ENCODE measurements around the gene FANCC. TPM values are rescaled to one million over a fixed set of nuclear protein-coding genes. Genes with fewer than 3 reads are reported as not detected.

FANCC gene
- total and polyA plus RNA-seq, 2 experiments from 2014 or later: 13.1 to 15.6 TPM

- H3K27me3 ChIP-seq: no peaks in the 10 kb centered on the region
- peaks cover 5% of the 10 kb centered on the region for H4K20me1 ChIP-seq (ENCODE audit: insufficient read depth, poor library complexity, severe bottlenecking)
- no peaks in the 10 kb centered on the region for H3K9me2 ChIP-seq (replicated peaks; ENCODE audit: insufficient read depth)
- H3K27ac ChIP-seq: peak overlapping the region; percentile 94
- H3K4me2 ChIP-seq: no peak overlapping the region
- no peaks in the 10 kb centered on the region for H3K9me3 ChIP-seq (ENCODE audit: low read depth)
- peaks cover 74% of the 10 kb centered on the region for H3K79me2 ChIP-seq
- H3K4me1 ChIP-seq (ENCODE audit: insufficient read depth): peaks cover 39% of the 10 kb centered on the region
- H3K36me3 ChIP-seq (replicated peaks; ENCODE audit: insufficient read depth, low read depth): no peaks in the 10 kb centered on the region
- no peak overlapping the region for H3K4me3 ChIP-seq
- DNase-seq (ENCODE audit: low spot score): no peak
- no peak overlapping the region for H2AFZ ChIP-seq
- 89% methylated on average over 16 of the region's 16 CpGs for WGBS (ENCODE audit: low lambda C conversion rate, missing lambda C conversion rate)
- TF ChIP-seq, protein P1, sequence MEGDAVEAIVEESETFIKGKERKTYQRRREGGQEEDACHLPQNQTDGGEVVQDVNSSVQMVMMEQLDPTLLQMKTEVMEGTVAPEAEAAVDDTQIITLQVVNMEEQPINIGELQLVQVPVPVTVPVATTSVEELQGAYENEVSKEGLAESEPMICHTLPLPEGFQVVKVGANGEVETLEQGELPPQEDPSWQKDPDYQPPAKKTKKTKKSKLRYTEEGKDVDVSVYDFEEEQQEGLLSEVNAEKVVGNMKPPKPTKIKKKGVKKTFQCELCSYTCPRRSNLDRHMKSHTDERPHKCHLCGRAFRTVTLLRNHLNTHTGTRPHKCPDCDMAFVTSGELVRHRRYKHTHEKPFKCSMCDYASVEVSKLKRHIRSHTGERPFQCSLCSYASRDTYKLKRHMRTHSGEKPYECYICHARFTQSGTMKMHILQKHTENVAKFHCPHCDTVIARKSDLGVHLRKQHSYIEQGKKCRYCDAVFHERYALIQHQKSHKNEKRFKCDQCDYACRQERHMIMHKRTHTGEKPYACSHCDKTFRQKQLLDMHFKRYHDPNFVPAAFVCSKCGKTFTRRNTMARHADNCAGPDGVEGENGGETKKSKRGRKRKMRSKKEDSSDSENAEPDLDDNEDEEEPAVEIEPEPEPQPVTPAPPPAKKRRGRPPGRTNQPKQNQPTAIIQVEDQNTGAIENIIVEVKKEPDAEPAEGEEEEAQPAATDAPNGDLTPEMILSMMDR (IDR thresholded peaks at IDR 0.05; ENCODE audit: poor library complexity): no peak
- TF ChIP-seq EZH2 (IDR thresholded peaks at IDR 0.05; ENCODE audit: borderline replicate concordance): no peak
- no peak for TF ChIP-seq EZH2phosphoT487 (IDR thresholded peaks at IDR 0.05; ENCODE audit: low read depth, severe bottlenecking, unreplicated experiment)
These were observed 228.1 kb downstream of the FANCC start for GRCh38 chr9:95089257-95090022.

- WGBS (ENCODE audit: low lambda C conversion rate, missing lambda C conversion rate): 90% methylated on average over 24 of the region's 26 CpGs
- H4K20me1 ChIP-seq (ENCODE audit: insufficient read depth, poor library complexity, severe bottlenecking): peaks cover 8% of the 10 kb centered on the region
These were observed 228.9 kb downstream of the FANCC start for GRCh38 chr9:95088421-95089161.

DNA sequence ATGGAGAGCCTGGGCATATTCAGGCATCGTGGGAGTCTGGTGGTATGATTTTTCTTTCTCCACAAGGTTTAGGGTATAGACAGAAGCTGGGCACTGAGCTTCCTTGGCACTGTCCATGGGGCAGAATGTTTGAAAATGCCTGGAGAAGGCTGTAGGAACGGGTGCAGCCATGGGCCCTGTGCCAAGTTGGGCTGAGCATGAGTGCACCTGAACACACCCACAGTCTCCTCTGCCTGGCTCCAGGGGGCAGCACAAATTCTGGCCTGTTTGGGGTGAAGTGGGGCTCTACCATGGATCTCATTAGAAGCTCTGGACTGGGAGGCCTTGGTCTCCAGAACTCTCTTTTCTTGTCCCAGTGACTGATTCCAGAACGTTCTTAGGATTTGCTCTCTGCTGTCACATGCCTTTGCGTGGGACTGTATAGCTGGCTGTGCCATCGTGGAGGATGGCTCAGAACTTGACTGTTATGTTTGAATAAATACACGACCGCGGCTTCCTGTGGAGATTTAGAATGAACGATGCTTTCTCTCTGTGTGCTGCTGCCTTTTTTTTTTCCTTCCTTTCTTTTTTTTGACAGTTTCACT lies 229.8 kb downstream of the FANCC start:
- no peak overlapping the region for H3K27ac ChIP-seq
- no peak overlapping the region for H3K4me2 ChIP-seq
- no peak overlapping the region for H2AFZ ChIP-seq
- H3K4me3 ChIP-seq: no peak overlapping the region
- DNase-seq (ENCODE audit: low spot score): no peak
- peaks cover 81% of the 10 kb centered on the region for H3K79me2 ChIP-seq
- H3K9me2 ChIP-seq (replicated peaks; ENCODE audit: insufficient read depth): no peaks in the 10 kb centered on the region
- TF ChIP-seq, protein P1 (IDR thresholded peaks at IDR 0.05; ENCODE audit: poor library complexity): no peak
- TF ChIP-seq EZH2phosphoT487 (IDR thresholded peaks at IDR 0.05; ENCODE audit: low read depth, severe bottlenecking, unreplicated experiment) (no peak), EZH2 (IDR thresholded peaks at IDR 0.05; ENCODE audit: borderline replicate concordance) (no peak)
- peaks cover 3% of the 10 kb centered on the region for H3K36me3 ChIP-seq (replicated peaks; ENCODE audit: insufficient read depth, low read depth)
- H3K4me1 ChIP-seq (ENCODE audit: insufficient read depth): peaks cover 31% of the 10 kb centered on the region
- 73% methylated on average over 9 of the region's 9 CpGs for WGBS (ENCODE audit: low lambda C conversion rate, missing lambda C conversion rate)
- H4K20me1 ChIP-seq (ENCODE audit: insufficient read depth, poor library complexity, severe bottlenecking): peaks cover 9% of the 10 kb centered on the region
- no peaks in the 10 kb centered on the region for H3K9me3 ChIP-seq (ENCODE audit: low read depth)
- H3K27me3 ChIP-seq: no peaks in the 10 kb centered on the region

More at GRCh38 chr9:95088421-95089161, 228.9 kb downstream of the FANCC start:
- Histone ChIP-seq H3K79me2 (peaks cover 74% of the 10 kb centered on the region), H3K4me3 (no peak overlapping the region), H3K36me3 (replicated peaks; ENCODE audit: insufficient read depth, low read depth) (peaks cover 3% of the 10 kb centered on the region), H3K9me3 (ENCODE audit: low read depth) (no peaks in the 10 kb centered on the region), H3K27ac (peak overlapping the region; percentile 94), H2AFZ (no peak overlapping the region), H3K27me3 (no peaks in the 10 kb centered on the region), H3K4me2 (no peak overlapping the region), H3K9me2 (replicated peaks; ENCODE audit: insufficient read depth) (no peaks in the 10 kb centered on the region), H3K4me1 (ENCODE audit: insufficient read depth) (peaks cover 39% of the 10 kb centered on the region)
- DNase-seq (ENCODE audit: low spot score): no peak
- no peak for TF ChIP-seq EZH2phosphoT487 (IDR thresholded peaks at IDR 0.05; ENCODE audit: low read depth, severe bottlenecking, unreplicated experiment)
- TF ChIP-seq, protein P1 (IDR thresholded peaks at IDR 0.05; ENCODE audit: poor library complexity): no peak
- TF ChIP-seq EZH2 (IDR thresholded peaks at IDR 0.05; ENCODE audit: borderline replicate concordance): no peak
